GM23338 (cell line): ENCODE data around the gene FURIN. TPM values are rescaled to one million over a fixed set of nuclear protein-coding genes. Genes with fewer than 3 reads are reported as not detected.
A peak's percentile ranks its signal among the peaks of the same experiment; 100 is the strongest.
"Not testable (repeated sequence)": the region's sequence is repeated elsewhere in the genome, so short reads cannot be mapped to it uniquely, and the experiment has no call there.

Experiments used
- ATAC-seq: fragments of 200-7000 bp; cut with Tn5 transposase; 3 replicates; pipeline ENCODE4 v1.9.1; 2020
- DNase-seq: peaks from one replicate; pipeline ENCODE4 v3.0.0-alpha.2; 2015; ENCODE audit warnings: low spot score
- H2AFZ ChIP-seq: fragments of 200-600 bp; sonication (generic); 2 replicates; pipeline ENCODE4 v1.8.0; 2016; ENCODE audit warnings: antibody characterized with exemption, mild to moderate bottlenecking, moderate library complexity
- H3F3A ChIP-seq: fragments of 200-600 bp; sonication (generic); replicated peaks from 2 replicates; pipeline ENCODE4 v1.8.0; 2017; ENCODE audit warnings: antibody characterized with exemption, mixed run types, low read depth
- H3K27ac ChIP-seq: fragments of 200-600 bp; sonication (generic); 2 replicates; pipeline ENCODE4 v1.6.1; 2016; ENCODE audit warnings: low read depth
- H3K27me3 ChIP-seq: fragments of 200-600 bp; sonication (generic); 2 replicates; pipeline ENCODE4 v1.8.0; 2016; ENCODE audit warnings: mild to moderate bottlenecking, mixed run types, moderate library complexity; ENCODE audit not compliant: insufficient read depth
- H3K36me3 ChIP-seq: fragments of 200-600 bp; sonication (generic); 2 replicates; pipeline ENCODE4 v1.8.0; 2016; ENCODE audit warnings: mild to moderate bottlenecking; ENCODE audit not compliant: insufficient read depth
- H3K4me1 ChIP-seq: fragments of 200-600 bp; sonication (generic); 2 replicates; pipeline ENCODE4 v1.8.0; 2016; ENCODE audit warnings: mild to moderate bottlenecking, moderate library complexity; ENCODE audit not compliant: insufficient read depth
- H3K4me2 ChIP-seq: fragments of 200-600 bp; sonication (generic); 2 replicates; pipeline ENCODE4 v1.7.1; 2017; ENCODE audit warnings: mixed run types
- H3K4me3 ChIP-seq: fragments of 200-600 bp; sonication (generic); 2 replicates; pipeline ENCODE4 v1.6.1; 2016; ENCODE audit warnings: mixed run types
- H3K79me2 ChIP-seq: fragments of 200-600 bp; sonication (generic); replicated peaks from 2 replicates; pipeline ENCODE4 v1.8.0; 2017; ENCODE audit warnings: mild to moderate bottlenecking; ENCODE audit not compliant: insufficient read depth
- H3K9me2 ChIP-seq: fragments of 200-600 bp; sonication (generic); 2 replicates; pipeline ENCODE4 v1.8.0; 2017; ENCODE audit not compliant: insufficient read depth
- H4K20me1 ChIP-seq: fragments of 200-600 bp; sonication (generic); replicated peaks from 2 replicates; pipeline ENCODE4 v1.8.0; 2017; ENCODE audit warnings: mild to moderate bottlenecking; ENCODE audit not compliant: insufficient read depth
- H3K27ac Mint-ChIP-seq: 2 replicates; pipeline ENCODE4 v1.8.0; 2020; ENCODE audit warnings: inconsistent platforms, mild to moderate bottlenecking, moderate library complexity, mixed read lengths
- H3K27me3 Mint-ChIP-seq: 3 replicates; pipeline ENCODE4 v1.8.0; 2022; ENCODE audit warnings: low read depth, mild to moderate bottlenecking, moderate library complexity, mixed read lengths, inconsistent platforms; ENCODE audit not compliant: insufficient read depth, poor library complexity
- H3K36me3 Mint-ChIP-seq: 3 replicates; pipeline ENCODE4 v1.8.0; 2021; ENCODE audit warnings: low read depth, mild to moderate bottlenecking, inconsistent platforms, moderate library complexity, mixed read lengths
- H3K4me1 Mint-ChIP-seq: 3 replicates; pipeline ENCODE4 v1.8.0; 2020; ENCODE audit warnings: mild to moderate bottlenecking, inconsistent platforms, mixed read lengths
- H3K4me3 Mint-ChIP-seq: 3 replicates; pipeline ENCODE4 v1.8.0; 2021; ENCODE audit warnings: moderate library complexity, mild to moderate bottlenecking, inconsistent platforms, mixed read lengths
- H3K9me3 Mint-ChIP-seq: 3 replicates; pipeline ENCODE4 v1.8.0; 2020; ENCODE audit warnings: moderate library complexity, mild to moderate bottlenecking, inconsistent platforms, mixed read lengths
- CREB1 ChIP-seq: fragments of 250-450 bp; sonication (Bioruptor Pico); IDR thresholded peaks from 2 replicates; pipeline ENCODE4 v1.5.0; 2020; ENCODE audit warnings: low read depth, mild to moderate bottlenecking, moderate library complexity
- EZH2 ChIP-seq: fragments of 200-600 bp; sonication (generic); IDR thresholded peaks from one replicate; pipeline ENCODE4 v1.8.0; 2017; ENCODE audit warnings: antibody characterized with exemption, mild to moderate bottlenecking, low read depth; ENCODE audit not compliant: unreplicated experiment
- EZH2phosphoT487 ChIP-seq: fragments of 200-600 bp; sonication (generic); IDR thresholded peaks from one replicate; pipeline ENCODE4 v1.8.1; 2018; ENCODE audit warnings: antibody characterized with exemption; ENCODE audit not compliant: unreplicated experiment
- JUNB ChIP-seq: IDR thresholded peaks from one replicate; pipeline ENCODE4 v1.6.1; 2016; ENCODE audit warnings: antibody characterized with exemption; ENCODE audit not compliant: unreplicated experiment
- POLR2AphosphoS5 ChIP-seq: IDR thresholded peaks from 2 replicates; pipeline ENCODE4 v1.6.1; 2016; ENCODE audit warnings: antibody characterized with exemption, low read depth
- STAT1 ChIP-seq: IDR thresholded peaks from one replicate; pipeline ENCODE4 v1.6.1; 2016; ENCODE audit warnings: antibody characterized with exemption; ENCODE audit not compliant: unreplicated experiment
- polyA plus RNA-seq: library from polyadenylated mRNA; unstranded; fragments of >200 nt; fragmentation: Nextera tagmentation; extraction: Ambion mirVana; gene quantifications from 2 replicates; pipeline ENCODE4 v1.2.1, GENCODE V29; 2016
- total RNA-seq: library from RNA; depleted of rRNA; stranded (reverse); fragments of >200 nt; shearing (Covaris generic); gene quantifications from 2 replicates; pipeline ENCODE4 v1.2.3, GENCODE V29; 2014
- TF ChIP-seq, protein P1 (sequence below), 2 experiments: fragments of 200-600 bp in 1 of 2; sonication (generic) in 1 of 2; conservative IDR thresholded peaks; 2 replicates each; pipeline versions ENCODE4 v1.5.1 to v1.6.1; 2016 to 2017; ENCODE audit warnings: antibody characterized with exemption in 2 of 2, low read depth in 2 of 2, mild to moderate bottlenecking in 2 of 2, moderate library complexity in 1 of 2
- TF ChIP-seq, protein P2 (sequence below): IDR thresholded peaks from one replicate; pipeline ENCODE4 v1.6.1; 2018; ENCODE audit warnings: antibody characterized with exemption; ENCODE audit not compliant: unreplicated experiment
- TF ChIP-seq, protein P3 (sequence below): fragments of 250-450 bp; sonication (Bioruptor Pico); IDR thresholded peaks from 2 replicates; pipeline ENCODE4 v1.5.0; 2020; ENCODE audit warnings: mild to moderate bottlenecking, moderate library complexity

Gene FURIN
- total and polyA plus RNA-seq, 2 experiments from 2014 or later = 6.3 to 20.9 TPM

DNA sequence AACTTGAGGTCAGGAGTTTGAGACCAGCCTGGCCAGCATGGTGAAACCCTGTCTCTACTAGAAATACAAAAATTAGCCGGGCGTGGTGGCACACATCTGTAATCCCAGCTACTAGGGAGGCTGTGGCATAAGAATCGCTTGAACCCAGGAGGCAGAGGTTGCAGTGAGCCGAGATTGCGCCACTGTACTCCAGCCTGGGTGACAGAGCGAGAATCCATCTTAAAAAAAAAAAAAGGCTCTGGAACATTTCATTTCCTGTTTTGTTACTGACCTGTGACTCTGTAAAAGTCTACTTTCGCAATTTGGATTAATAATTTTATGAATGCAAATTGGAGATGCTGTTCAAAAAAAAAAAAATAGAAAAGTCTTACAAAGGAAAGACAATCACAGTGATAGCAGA is 59.7 kb downstream of the FURIN start:
- not testable (repeated sequence) for H2AFZ ChIP-seq, H3K9me2 ChIP-seq, H3K27me3 ChIP-seq, H3K36me3 ChIP-seq, H3K4me1 ChIP-seq, DNase-seq, H3K27me3 Mint-ChIP-seq, H4K20me1 ChIP-seq, H3F3A ChIP-seq, H3K36me3 Mint-ChIP-seq, H3K27ac ChIP-seq, H3K27ac Mint-ChIP-seq, ATAC-seq, H3K4me3 ChIP-seq, H3K79me2 ChIP-seq, H3K4me3 Mint-ChIP-seq, H3K4me2 ChIP-seq, H3K9me3 Mint-ChIP-seq
- peaks cover 15% of the 10 kb centered on the region for H3K4me1 Mint-ChIP-seq

DNA sequence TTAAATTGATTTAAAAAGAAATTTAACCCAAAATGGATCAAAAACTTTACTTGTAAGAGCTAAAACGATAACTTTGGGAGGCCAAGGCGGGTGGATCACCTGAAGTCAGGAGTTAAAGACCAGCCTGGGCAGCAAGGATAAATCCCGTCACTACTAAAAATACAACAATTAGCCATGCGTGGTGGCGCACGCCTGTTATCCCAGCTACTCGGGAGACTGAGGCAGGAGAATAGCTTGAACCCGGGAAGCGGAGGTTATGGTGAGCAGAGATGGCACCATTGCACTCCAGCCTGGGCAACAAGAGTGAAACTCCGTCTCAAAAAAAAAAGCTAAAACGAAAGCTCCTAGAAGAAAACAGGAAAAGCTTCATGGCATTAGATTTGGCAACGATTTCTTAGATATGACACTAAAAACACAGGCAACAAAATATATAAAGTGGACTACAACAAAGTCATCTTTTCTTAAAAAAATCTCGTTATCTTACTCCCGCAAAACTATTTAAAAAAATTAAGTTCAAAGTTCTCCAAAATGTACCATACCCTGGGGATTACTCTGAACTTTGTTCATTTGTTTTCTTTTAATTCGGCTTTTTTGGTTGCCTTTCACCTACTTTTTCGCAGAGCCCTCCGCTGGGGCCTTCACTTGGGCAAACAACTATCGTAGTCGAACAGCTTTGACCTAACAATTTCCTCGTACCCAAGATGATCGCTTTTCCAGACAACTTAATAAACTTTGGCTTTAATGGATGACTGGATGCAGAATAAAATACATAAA is 61.0 kb downstream of the FURIN start:
- Histone ChIP-seq H3K4me3 (no peak overlapping the region), H3K4me1 (peaks cover 14% of the 10 kb centered on the region), H3K36me3 (no peaks in the 10 kb centered on the region), H3K27ac (no peak overlapping the region), H3F3A (peaks cover under 1% of the 10 kb centered on the region; the same call in 1 of the 2 replicates), H3K9me2 (no peaks in the 10 kb centered on the region), H3K27me3 (peaks cover 10% of the 10 kb centered on the region; the same call in 1 of the 2 replicates), H4K20me1 (no peaks in the 10 kb centered on the region), H3K4me2 (no peak overlapping the region), H3K79me2 (no peaks in the 10 kb centered on the region), H2AFZ (no peak overlapping the region)
- Mint-ChIP-seq H3K4me1 (peaks cover 18% of the 10 kb centered on the region), H3K27me3 (peaks cover 11% of the 10 kb centered on the region), H3K4me3 (peak overlapping the region; percentile 35; the same call in 2 of the 3 replicates), H3K9me3 (no peaks in the 10 kb centered on the region), H3K36me3 (no peaks in the 10 kb centered on the region), H3K27ac (no peak overlapping the region)
- ATAC-seq (no peak), DNase-seq (no peak)
- TF ChIP-seq STAT1 (no peak), POLR2AphosphoS5 (no peak), EZH2 (no peak), EZH2phosphoT487 (no peak), CREB1 (CRISPR knock-in tag) (no peak), JUNB (no peak)
- TF ChIP-seq, protein P1, sequence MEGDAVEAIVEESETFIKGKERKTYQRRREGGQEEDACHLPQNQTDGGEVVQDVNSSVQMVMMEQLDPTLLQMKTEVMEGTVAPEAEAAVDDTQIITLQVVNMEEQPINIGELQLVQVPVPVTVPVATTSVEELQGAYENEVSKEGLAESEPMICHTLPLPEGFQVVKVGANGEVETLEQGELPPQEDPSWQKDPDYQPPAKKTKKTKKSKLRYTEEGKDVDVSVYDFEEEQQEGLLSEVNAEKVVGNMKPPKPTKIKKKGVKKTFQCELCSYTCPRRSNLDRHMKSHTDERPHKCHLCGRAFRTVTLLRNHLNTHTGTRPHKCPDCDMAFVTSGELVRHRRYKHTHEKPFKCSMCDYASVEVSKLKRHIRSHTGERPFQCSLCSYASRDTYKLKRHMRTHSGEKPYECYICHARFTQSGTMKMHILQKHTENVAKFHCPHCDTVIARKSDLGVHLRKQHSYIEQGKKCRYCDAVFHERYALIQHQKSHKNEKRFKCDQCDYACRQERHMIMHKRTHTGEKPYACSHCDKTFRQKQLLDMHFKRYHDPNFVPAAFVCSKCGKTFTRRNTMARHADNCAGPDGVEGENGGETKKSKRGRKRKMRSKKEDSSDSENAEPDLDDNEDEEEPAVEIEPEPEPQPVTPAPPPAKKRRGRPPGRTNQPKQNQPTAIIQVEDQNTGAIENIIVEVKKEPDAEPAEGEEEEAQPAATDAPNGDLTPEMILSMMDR (conservative IDR thresholded peaks at IDR 0.05; ENCODE audit: low read depth in 2 of 2) = no peak
- TF ChIP-seq, protein P2, sequence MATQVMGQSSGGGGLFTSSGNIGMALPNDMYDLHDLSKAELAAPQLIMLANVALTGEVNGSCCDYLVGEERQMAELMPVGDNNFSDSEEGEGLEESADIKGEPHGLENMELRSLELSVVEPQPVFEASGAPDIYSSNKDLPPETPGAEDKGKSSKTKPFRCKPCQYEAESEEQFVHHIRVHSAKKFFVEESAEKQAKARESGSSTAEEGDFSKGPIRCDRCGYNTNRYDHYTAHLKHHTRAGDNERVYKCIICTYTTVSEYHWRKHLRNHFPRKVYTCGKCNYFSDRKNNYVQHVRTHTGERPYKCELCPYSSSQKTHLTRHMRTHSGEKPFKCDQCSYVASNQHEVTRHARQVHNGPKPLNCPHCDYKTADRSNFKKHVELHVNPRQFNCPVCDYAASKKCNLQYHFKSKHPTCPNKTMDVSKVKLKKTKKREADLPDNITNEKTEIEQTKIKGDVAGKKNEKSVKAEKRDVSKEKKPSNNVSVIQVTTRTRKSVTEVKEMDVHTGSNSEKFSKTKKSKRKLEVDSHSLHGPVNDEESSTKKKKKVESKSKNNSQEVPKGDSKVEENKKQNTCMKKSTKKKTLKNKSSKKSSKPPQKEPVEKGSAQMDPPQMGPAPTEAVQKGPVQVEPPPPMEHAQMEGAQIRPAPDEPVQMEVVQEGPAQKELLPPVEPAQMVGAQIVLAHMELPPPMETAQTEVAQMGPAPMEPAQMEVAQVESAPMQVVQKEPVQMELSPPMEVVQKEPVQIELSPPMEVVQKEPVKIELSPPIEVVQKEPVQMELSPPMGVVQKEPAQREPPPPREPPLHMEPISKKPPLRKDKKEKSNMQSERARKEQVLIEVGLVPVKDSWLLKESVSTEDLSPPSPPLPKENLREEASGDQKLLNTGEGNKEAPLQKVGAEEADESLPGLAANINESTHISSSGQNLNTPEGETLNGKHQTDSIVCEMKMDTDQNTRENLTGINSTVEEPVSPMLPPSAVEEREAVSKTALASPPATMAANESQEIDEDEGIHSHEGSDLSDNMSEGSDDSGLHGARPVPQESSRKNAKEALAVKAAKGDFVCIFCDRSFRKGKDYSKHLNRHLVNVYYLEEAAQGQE = no peak
- TF ChIP-seq, protein P3, sequence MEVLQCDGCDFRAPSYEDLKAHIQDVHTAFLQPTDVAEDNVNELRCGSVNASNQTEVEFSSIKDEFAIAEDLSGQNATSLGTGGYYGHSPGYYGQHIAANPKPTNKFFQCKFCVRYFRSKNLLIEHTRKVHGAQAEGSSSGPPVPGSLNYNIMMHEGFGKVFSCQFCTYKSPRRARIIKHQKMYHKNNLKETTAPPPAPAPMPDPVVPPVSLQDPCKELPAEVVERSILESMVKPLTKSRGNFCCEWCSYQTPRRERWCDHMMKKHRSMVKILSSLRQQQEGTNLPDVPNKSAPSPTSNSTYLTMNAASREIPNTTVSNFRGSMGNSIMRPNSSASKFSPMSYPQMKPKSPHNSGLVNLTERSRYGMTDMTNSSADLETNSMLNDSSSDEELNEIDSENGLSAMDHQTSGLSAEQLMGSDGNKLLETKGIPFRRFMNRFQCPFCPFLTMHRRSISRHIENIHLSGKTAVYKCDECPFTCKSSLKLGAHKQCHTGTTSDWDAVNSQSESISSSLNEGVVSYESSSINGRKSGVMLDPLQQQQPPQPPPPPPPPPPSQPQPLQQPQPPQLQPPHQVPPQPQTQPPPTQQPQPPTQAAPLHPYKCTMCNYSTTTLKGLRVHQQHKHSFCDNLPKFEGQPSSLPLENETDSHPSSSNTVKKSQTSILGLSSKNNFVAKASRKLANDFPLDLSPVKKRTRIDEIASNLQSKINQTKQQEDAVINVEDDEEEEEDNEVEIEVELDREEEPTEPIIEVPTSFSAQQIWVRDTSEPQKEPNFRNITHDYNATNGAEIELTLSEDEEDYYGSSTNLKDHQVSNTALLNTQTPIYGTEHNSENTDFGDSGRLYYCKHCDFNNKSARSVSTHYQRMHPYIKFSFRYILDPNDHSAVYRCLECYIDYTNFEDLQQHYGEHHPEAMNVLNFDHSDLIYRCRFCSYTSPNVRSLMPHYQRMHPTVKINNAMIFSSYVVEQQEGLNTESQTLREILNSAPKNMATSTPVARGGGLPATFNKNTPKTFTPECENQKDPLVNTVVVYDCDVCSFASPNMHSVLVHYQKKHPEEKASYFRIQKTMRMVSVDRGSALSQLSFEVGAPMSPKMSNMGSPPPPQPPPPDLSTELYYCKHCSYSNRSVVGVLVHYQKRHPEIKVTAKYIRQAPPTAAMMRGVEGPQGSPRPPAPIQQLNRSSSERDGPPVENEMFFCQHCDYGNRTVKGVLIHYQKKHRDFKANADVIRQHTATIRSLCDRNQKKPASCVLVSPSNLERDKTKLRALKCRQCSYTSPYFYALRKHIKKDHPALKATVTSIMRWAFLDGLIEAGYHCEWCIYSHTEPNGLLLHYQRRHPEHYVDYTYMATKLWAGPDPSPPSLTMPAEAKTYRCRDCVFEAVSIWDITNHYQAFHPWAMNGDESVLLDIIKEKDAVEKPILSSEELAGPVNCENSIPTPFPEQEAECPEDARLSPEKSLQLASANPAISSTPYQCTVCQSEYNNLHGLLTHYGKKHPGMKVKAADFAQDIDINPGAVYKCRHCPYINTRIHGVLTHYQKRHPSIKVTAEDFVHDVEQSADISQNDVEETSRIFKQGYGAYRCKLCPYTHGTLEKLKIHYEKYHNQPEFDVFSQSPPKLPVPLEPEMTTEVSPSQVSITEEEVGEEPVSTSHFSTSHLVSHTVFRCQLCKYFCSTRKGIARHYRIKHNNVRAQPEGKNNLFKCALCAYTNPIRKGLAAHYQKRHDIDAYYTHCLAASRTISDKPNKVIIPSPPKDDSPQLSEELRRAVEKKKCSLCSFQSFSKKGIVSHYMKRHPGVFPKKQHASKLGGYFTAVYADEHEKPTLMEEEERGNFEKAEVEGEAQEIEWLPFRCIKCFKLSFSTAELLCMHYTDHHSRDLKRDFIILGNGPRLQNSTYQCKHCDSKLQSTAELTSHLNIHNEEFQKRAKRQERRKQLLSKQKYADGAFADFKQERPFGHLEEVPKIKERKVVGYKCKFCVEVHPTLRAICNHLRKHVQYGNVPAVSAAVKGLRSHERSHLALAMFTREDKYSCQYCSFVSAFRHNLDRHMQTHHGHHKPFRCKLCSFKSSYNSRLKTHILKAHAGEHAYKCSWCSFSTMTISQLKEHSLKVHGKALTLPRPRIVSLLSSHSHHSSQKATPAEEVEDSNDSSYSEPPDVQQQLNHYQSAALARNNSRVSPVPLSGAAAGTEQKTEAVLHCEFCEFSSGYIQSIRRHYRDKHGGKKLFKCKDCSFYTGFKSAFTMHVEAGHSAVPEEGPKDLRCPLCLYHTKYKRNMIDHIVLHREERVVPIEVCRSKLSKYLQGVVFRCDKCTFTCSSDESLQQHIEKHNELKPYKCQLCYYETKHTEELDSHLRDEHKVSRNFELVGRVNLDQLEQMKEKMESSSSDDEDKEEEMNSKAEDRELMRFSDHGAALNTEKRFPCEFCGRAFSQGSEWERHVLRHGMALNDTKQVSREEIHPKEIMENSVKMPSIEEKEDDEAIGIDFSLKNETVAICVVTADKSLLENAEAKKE (CRISPR knock-in tag) = no peak
